ENCODE data around the gene TPR. TPM values are rescaled to one million over a fixed set of nuclear protein-coding genes. Genes with fewer than 3 reads are reported as not detected.

Gene TPR
- total RNA-seq, 2 donors from 2014 or later = 68.1 to 87.0 TPM

DNA sequence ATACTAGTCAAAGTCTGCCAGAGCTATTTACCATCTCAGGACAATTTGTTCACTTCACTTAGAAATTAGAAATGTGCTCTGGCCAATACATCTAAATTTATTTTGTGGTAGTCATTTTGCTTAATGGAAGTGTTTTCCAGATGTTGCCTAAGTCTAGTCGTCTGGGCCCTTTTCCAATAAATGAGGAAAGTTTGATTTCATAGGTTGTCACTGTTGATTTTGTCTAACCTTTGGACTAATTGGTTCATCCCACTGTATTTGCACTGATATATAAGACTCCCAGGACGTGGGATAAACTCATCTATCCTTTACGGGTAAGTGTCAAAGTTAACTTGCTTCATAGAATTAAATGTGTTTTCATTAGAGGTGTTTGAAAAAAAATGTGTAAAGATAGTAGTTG, 79.1 kb downstream of the TPR start, which contains the start of gene PRG4:
Gene PRG4, plus strand, starts transcription at position 300 of the 400 bp plus-strand sequence.
- intact Hi-C loops (cut with DNase I) = no loop called here
- no peaks in the 10 kb centered on the region for H3K9me3 ChIP-seq
- TF ChIP-seq, protein P1, sequence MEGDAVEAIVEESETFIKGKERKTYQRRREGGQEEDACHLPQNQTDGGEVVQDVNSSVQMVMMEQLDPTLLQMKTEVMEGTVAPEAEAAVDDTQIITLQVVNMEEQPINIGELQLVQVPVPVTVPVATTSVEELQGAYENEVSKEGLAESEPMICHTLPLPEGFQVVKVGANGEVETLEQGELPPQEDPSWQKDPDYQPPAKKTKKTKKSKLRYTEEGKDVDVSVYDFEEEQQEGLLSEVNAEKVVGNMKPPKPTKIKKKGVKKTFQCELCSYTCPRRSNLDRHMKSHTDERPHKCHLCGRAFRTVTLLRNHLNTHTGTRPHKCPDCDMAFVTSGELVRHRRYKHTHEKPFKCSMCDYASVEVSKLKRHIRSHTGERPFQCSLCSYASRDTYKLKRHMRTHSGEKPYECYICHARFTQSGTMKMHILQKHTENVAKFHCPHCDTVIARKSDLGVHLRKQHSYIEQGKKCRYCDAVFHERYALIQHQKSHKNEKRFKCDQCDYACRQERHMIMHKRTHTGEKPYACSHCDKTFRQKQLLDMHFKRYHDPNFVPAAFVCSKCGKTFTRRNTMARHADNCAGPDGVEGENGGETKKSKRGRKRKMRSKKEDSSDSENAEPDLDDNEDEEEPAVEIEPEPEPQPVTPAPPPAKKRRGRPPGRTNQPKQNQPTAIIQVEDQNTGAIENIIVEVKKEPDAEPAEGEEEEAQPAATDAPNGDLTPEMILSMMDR (IDR thresholded peaks at IDR 0.05) = no peak
- DNase-seq = no peak
- no peak within 1 kb of the TSS for H3K27ac ChIP-seq
- H3K4me1 ChIP-seq = no peaks in the 10 kb centered on the region
- H3K4me3 ChIP-seq = no peak within 1 kb of the TSS
- H3K9ac ChIP-seq (ENCODE audit: low read depth in 2 of 2, low read length in 2 of 2) = no peak within 1 kb of the TSS
- H3K27me3 ChIP-seq = no peaks in the 10 kb centered on the region
- no peaks in the 10 kb centered on the region for H3K36me3 ChIP-seq

DNA sequence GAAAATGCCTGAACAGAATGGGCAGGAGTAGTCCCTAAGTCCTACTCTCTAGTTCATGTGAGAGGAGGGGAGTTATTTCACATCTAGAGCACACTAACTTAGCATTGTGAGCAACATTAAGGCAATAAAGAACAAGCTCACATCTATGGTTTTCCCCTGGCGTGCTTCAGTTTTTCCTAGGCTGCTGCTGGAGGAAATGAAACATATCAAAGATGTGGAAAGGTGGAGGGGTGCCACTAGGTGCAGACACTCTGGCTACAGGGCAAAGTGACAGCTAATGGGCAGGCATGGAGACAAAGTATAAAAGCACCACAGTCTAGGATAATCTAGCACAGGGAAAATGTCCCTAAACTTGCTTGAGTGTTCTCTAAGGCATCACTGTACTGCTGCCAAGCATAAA, 82.2 kb downstream of the TPR start:
- Histone ChIP-seq H3K9ac (ENCODE audit: low read depth in 2 of 2, low read length in 2 of 2) (no peak overlapping the region), H3K36me3 (no peaks in the 10 kb centered on the region), H3K4me1 (no peaks in the 10 kb centered on the region), H3K27me3 (no peaks in the 10 kb centered on the region), H3K4me3 (no peak overlapping the region), H3K27ac (no peak overlapping the region), H3K9me3 (no peaks in the 10 kb centered on the region)
- no peak for DNase-seq
- intact Hi-C loops (cut with DNase I) = no loop called here
- TF ChIP-seq, protein P1 (IDR thresholded peaks at IDR 0.05) = no peak

DNA sequence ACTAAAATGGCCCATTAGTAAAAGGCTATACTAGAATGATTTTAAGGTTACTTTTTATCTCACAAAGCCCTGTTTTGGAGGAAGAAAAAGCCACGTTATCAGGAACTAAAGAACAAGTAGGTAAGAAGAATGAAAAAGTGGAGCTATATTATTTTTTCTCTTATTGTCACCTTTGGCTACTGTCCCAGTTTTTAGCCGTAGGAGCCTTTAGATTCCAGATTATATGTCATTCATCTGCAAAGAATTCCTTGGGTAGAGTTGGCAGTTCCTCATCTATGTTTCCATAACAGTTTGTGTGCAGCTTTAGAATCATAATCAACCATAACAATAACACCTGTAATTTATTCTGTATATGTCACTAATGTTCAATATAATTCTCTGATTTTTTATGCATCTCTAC, 83.8 kb downstream of the TPR start:
- no peaks in the 10 kb centered on the region for H3K36me3 ChIP-seq
- H3K27ac ChIP-seq = no peak overlapping the region
- no peak for DNase-seq
- H3K9ac ChIP-seq (ENCODE audit: low read depth in 2 of 2, low read length in 2 of 2) = no peak overlapping the region
- H3K4me3 ChIP-seq = no peak overlapping the region
- H3K4me1 ChIP-seq = no peaks in the 10 kb centered on the region
- H3K27me3 ChIP-seq = no peaks in the 10 kb centered on the region
- no peaks in the 10 kb centered on the region for H3K9me3 ChIP-seq
- TF ChIP-seq, protein P1 (IDR thresholded peaks at IDR 0.05) = no peak
- intact Hi-C loops (cut with DNase I) = no loop called here

DNA sequence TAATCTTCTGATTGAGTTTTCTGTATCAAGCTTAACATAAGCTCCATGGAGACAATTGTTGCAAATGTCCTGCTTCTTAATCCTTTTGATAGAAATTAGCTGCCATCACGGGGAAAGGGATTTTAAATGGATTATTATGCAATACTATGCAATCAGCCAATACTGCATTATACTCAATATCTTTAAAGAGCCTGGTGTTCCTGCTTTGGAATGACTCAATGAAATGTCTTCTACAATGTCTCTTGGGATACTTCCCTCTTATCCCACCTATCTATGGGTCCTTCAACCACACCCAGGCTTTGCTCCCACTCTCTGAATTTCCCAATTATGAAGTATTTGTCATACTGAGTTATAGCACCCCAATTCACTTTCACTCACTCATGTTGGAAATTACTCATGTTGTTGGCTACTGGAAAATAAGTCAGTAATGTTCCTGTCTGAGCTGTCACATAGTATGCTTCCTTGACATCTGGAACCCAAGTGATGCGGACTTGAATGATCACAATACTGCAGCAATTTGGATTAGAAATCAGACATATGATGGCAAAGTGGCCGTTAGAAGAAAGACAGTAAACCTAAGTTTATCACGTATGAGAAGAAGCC, 85.0 kb downstream of the TPR start:
- Histone ChIP-seq H3K9me3 (no peaks in the 10 kb centered on the region), H3K27me3 (no peaks in the 10 kb centered on the region), H3K36me3 (no peaks in the 10 kb centered on the region), H3K9ac (ENCODE audit: low read depth in 2 of 2, low read length in 2 of 2) (no peak overlapping the region), H3K4me1 (no peaks in the 10 kb centered on the region), H3K27ac (no peak overlapping the region), H3K4me3 (no peak overlapping the region)
- intact Hi-C loops (cut with DNase I) = no loop called here
- DNase-seq = no peak
- TF ChIP-seq, protein P1 (IDR thresholded peaks at IDR 0.05) = no peak

DNA sequence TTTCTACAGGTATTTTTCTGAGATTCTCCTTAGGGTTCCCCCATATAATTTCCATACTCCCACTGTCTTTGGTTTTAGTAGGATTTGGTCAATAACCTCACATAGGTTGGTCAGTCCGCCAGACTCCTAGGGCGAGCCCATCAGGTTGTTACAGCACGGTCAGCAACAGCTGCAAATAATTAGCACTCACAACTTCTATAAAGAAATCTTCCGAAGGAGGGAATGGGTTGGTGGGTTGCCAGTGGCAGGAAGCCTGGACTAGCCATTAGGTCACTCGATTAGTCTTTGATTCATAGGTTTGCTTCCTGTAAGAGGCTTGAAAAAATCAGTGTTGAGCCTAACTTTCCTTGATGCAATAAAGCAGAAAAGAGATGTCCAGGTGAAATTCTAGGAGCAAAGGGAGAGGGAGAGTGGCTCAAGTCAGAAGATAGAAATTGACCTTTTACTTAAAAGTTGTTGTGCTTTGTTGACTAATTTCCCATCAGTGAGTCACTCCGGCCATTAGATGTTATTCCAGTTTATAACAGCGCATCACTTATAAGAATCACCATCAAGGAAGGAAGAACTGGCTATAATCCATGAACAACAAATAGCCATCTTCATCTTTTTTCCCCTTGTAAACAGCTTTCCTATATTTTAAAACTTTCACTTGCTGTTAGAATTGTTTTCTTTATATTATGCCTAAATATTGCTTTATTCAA, 88.3 kb downstream of the TPR start:
- Histone ChIP-seq H3K27me3 (no peaks in the 10 kb centered on the region), H3K27ac (no peak overlapping the region), H3K9ac (ENCODE audit: low read depth in 2 of 2, low read length in 2 of 2) (no peak overlapping the region), H3K4me3 (no peak overlapping the region), H3K9me3 (no peaks in the 10 kb centered on the region), H3K4me1 (no peaks in the 10 kb centered on the region), H3K36me3 (no peaks in the 10 kb centered on the region)
- DNase-seq = no peak
- intact Hi-C loops (cut with DNase I) = no loop called here
- TF ChIP-seq, protein P1 (IDR thresholded peaks at IDR 0.05) = no peak

Data from colonic mucosa (tissue), 4 donors.